GM12892 (cell line): Measurements from ENCODE around the gene RRAD.
A peak's percentile ranks its signal among the peaks of the same experiment; 100 is the strongest.

Experiments used
- DNase-seq: peaks from one replicate; pipeline ENCODE4 v3.0.0; 2011; ENCODE audit not compliant: insufficient read length
- FAIRE-seq: peaks from 2 replicates; lab custom pipeline; 2011; peaks lifted over from hg19 to GRCh38; lab: Jason Lieb, UNC
- POLR2A ChIP-seq: IDR thresholded peaks from 2 replicates; pipeline ENCODE4 v1.6.1; 2011; ENCODE audit warnings: low read depth, low read length, control low read depth
- POLR2AphosphoS5 ChIP-seq: IDR thresholded peaks from 2 replicates; pipeline ENCODE4 v1.6.1; 2011; ENCODE audit warnings: low read depth, low read length, control low read depth
- TAF1 ChIP-seq: IDR thresholded peaks from 2 replicates; pipeline ENCODE4 v1.6.1; 2011; ENCODE audit warnings: low read depth, mild to moderate bottlenecking, control low read depth, low read length, borderline replicate concordance

The RRAD gene

GRCh38 chr16:66894948-66895688 lies 30.2 kb downstream of the RRAD start:
- FAIRE-seq (peak; percentile 58), DNase-seq (peak; percentile 46)
- TF ChIP-seq POLR2A (no peak), POLR2AphosphoS5 (no peak), TAF1 (no peak)

DNA sequence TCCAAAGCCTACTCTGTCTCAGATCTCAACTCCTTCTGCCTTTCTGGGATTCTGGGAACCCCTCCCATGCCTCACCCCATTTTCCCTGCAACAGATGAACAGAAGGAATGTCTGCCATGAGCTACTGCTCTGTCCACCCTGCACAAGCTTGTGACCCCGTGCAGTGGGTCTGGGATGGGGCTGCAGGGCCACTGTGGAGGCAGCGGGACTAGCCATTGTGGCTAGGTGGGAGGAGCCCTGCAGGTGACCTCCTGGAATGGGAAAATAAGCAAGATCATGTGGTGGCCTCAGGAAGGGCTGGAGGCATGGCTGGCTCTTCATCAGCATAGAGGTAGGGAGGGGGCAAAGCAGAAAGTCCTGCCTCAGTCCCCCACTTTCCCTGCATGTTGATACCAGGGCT lies 31.3 kb downstream of the RRAD start:
- DNase-seq (no peak), FAIRE-seq (no peak)
- TF ChIP-seq TAF1 (no peak), POLR2A (no peak), POLR2AphosphoS5 (no peak)

GRCh38 chr16:66891797-66892196 lies 33.5 kb downstream of the RRAD start:
- TF ChIP-seq POLR2A (no peak), TAF1 (no peak), POLR2AphosphoS5 (no peak)
- DNase-seq (no peak), FAIRE-seq (no peak)

DNA sequence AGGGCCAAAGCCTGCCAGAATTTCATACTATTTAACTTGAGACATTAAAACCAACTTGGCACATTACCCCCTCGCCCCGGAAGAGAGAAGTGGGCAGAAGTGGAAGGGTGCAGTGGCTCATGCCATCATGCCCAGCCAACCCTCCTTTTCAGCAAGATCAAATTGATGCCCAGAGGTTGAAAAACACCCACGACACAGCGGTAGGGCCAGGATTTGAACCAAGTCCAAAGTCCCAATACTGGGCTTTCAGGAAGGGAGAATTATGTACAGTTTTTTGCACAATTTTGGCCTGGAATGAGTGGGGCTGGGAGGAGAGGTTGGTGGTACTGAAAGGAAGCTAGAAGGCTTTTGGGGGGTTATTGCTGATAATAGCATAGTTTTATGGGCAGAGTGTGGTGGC lies 34.0 kb downstream of the RRAD start:
- no peak for DNase-seq
- FAIRE-seq = no peak
- no peak for TF ChIP-seq POLR2A
- TF ChIP-seq TAF1 = no peak

DNA sequence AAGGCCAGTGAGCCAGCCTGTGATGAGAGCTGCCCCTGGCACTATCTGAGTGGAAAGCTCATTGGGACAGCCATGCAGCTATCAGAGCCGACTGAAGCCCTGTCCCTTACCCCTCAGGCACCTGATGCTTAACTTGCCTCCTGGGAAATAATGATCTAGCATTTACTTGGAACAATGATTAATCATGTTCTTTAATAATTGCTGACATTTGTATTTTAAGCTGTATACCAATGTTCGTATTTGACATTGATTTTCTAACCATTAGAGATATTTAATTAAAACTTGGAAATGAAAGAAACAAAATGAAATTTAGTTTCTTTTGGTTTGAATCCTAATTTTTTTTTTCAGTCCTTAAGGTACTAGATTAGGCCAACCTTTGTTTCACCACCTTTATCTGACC lies 34.5 kb downstream of the RRAD start:
- TF ChIP-seq POLR2A (no peak), TAF1 (no peak), POLR2AphosphoS5 (no peak)
- DNase-seq = no peak
- FAIRE-seq = no peak

- TF ChIP-seq POLR2AphosphoS5 = no peak
- no peak for TF ChIP-seq TAF1
- no peak for TF ChIP-seq POLR2A
- no peak for FAIRE-seq
These were observed 35.7 kb downstream of the RRAD start for GRCh38 chr16:66889622-66890021.

GRCh38 chr16:66888647-66889615 lies 36.4 kb downstream of the RRAD start:
- no peak for DNase-seq
- TF ChIP-seq TAF1 (no peak), POLR2AphosphoS5 (no peak), POLR2A (no peak)
- no peak for FAIRE-seq

More at GRCh38 chr16:66889622-66890021, 35.7 kb downstream of the RRAD start:
- DNase-seq = no peak

- no peak for FAIRE-seq
These were observed 38.4 kb downstream of the RRAD start for GRCh38 chr16:66886914-66887313.

GRCh38 chr16:66886321-66886720 lies 39.0 kb downstream of the RRAD start:
- FAIRE-seq (no peak), DNase-seq (no peak)
- TF ChIP-seq TAF1 (no peak), POLR2A (no peak), POLR2AphosphoS5 (no peak)

More at GRCh38 chr16:66886914-66887313, 38.4 kb downstream of the RRAD start:
- DNase-seq = no peak
- TF ChIP-seq TAF1 = no peak
- no peak for TF ChIP-seq POLR2A
- no peak for TF ChIP-seq POLR2AphosphoS5

DNA sequence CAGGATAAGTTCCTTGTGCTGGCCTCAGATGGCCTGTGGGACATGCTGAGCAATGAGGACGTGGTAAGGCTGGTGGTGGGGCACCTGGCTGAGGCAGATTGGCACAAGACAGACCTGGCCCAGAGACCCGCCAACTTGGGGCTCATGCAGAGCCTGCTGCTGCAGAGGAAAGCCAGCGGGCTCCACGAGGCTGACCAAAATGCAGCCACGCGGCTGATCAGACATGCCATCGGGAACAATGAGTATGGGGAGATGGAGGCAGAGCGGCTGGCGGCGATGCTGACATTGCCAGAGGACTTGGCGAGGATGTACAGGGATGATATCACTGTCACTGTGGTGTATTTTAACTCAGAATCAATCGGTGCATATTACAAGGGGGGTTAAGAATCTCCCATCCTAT lies 39.8 kb downstream of the RRAD start:
- TF ChIP-seq POLR2AphosphoS5 = no peak
- no peak for TF ChIP-seq POLR2A
- TF ChIP-seq TAF1 = no peak
- FAIRE-seq (no peak), DNase-seq (no peak)

- no peak for TF ChIP-seq POLR2AphosphoS5
- no peak for TF ChIP-seq POLR2A
- no peak for TF ChIP-seq TAF1
- DNase-seq (no peak), FAIRE-seq (no peak)
These were observed 42.6 kb downstream of the RRAD start for GRCh38 chr16:66882702-66883101.
